Gastroesophageal sphincter (tissue), 4 donors: Measurements from ENCODE around the gene MSMB. TPM values are rescaled to one million over a fixed set of nuclear protein-coding genes. Genes with fewer than 3 reads are reported as not detected.
"Not testable (repeated sequence)": the region's sequence is repeated elsewhere in the genome, so short reads cannot be mapped to it uniquely, and the experiment has no call there.

Experiments used
- ATAC-seq: fragments of 150-250 bp; one replicate; pipeline ENCODE4 v1.9.1; 2016; ENCODE audit warnings: mild to moderate bottlenecking, moderate library complexity
- H3K27ac ChIP-seq, 4 donors: fragments of 200-600 bp; sonication (generic) in 3 of 4; 1 replicate in 3 of 4; 2 replicates in 1 of 4; pipeline ENCODE4 v1.5.1; 2016 to 2019
- H3K27me3 ChIP-seq: fragments of 200-600 bp; sonication (generic); one replicate; pipeline ENCODE4 v1.5.1; 2019
- H3K36me3 ChIP-seq, 2 donors: fragments of 200-600 bp; sonication (generic); one replicate each; pipeline ENCODE4 v1.5.1; 2019; ENCODE audit warnings: control low read depth in 1 of 2
- H3K4me1 ChIP-seq, 3 donors: fragments of 200-600 bp; sonication (generic); 1 replicate in 2 of 3; 2 replicates in 1 of 3; pipeline ENCODE4 v1.5.1; 2016 to 2019; ENCODE audit warnings: control low read depth in 2 of 3
- H3K4me3 ChIP-seq, 2 donors: fragments of 200-600 bp; sonication (generic); one replicate each; pipeline ENCODE4 v1.5.1; 2019; ENCODE audit warnings: mild to moderate bottlenecking in 1 of 2, moderate library complexity in 1 of 2
- H3K9me3 ChIP-seq, 3 donors: fragments of 200-600 bp; sonication (generic); one replicate each; pipeline ENCODE4 v1.5.1; 2017 to 2019; ENCODE audit warnings: control low read depth in 2 of 3
- CTCF ChIP-seq, 4 experiments: fragments of 200-600 bp in 2 of 4; fragments of 450-650 bp in 2 of 4; sonication (generic) in 1 of 4; IDR thresholded peaks; one replicate each; pipeline ENCODE4 v1.5.1; 2017 to 2019; ENCODE audit warnings: antibody characterized with exemption in 4 of 4, mild to moderate bottlenecking in 2 of 4, moderate library complexity in 2 of 4
- WGBS, 2 donors: methylation state at CpG; one replicate each; pipeline ENCODE4 v1.1.5; 2018; ENCODE audit warnings: low coverage in 1 of 2; 5-methylcytosine and 5-hydroxymethylcytosine counted together
- small RNA-seq, 4 donors: library from RNA; depleted of rRNA; stranded (forward); fragments of <200 nt; gene quantifications; one replicate each; pipeline ENCODE3, GENCODE V24; 2016
- total RNA-seq, 4 donors: library from RNA; depleted of rRNA; stranded (reverse); fragments of >200 nt; gene quantifications; one replicate each; pipeline ENCODE4 v1.1.0, GENCODE V29; 2016

The MSMB gene
- total RNA-seq, 4 donors from 2014 or later, result 5.7 TPM; not detected in 3

GRCh38 chr10:45983538-45984186, 62.4 kb downstream of the MSMB start:
- not testable (repeated sequence) for H3K27me3 ChIP-seq, H3K27ac ChIP-seq, H3K4me3 ChIP-seq, ATAC-seq, H3K4me1 ChIP-seq, H3K9me3 ChIP-seq
- TF ChIP-seq CTCF (IDR thresholded peaks at IDR 0.05), result peak in 3 of 4 experiments; percentile 18 to 25 (median 20)
- peaks cover 0 to 45% of the 10 kb centered on the region in 2 donors for H3K36me3 ChIP-seq
- 58 to 70% methylated on average over 2 to 4 of the region's 6 CpGs for WGBS, 2 donors

Small RNA genes lying within 50 kb of the gene (small RNA-seq; reads per million reads assigned to genes)
- 0 reads per million in 4 donors for gene SNORA74C-1

Other genes starting within 250 kb of the MSMB start
- gene AGAP4, start 198.8 kb downstream of the MSMB start, total RNA-seq, result 10 to 100 TPM in 2 of 4 donors, 1 to 10 TPM in 2; 6.9 to 13.1 (median 9.6) TPM
- gene TIMM23, start 73.8 kb downstream of the MSMB start, total RNA-seq, result 10 to 100 TPM; 56.8 to 80.9 (median 64.5) TPM
- gene NCOA4, start 15.6 kb downstream of the MSMB start, total RNA-seq, result 100 to 1,000 TPM; 152 to 186 (median 173) TPM
- gene ANTXRL, start 240.7 kb upstream of the MSMB start, total RNA-seq, result not detected